HG03159 (cell line): ENCODE results near the gene ROR2.
A peak's percentile ranks its signal among the peaks of the same experiment; 100 is the strongest.

Experiments
- ATAC-seq: cut with Tn5 transposase; IDR thresholded peaks from one replicate; pipeline ENCODE4 v1.9.1; 2021; ENCODE audit warnings: mild to moderate bottlenecking, moderate library complexity; ENCODE audit not compliant: unreplicated experiment

ROR2 gene

DNA sequence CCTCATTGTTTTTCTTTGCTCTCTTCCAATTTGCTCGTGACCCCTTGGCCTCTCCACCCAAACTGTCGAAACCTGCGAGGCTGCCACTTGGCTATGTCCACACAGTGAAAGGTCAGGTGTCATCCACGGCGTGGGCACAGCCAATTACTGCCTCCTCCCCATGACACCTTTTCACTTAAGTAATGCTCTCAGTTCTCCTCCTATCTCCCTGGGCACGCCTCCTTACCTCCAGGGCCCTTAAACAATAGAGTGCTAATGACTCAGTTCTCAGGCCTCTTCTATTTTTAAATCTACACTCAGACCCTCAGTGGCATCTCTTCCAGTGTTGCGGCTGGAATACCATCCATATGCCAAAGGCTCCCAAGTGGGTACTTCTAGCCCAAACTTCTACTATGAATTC is 256.8 kb downstream of the ROR2 start:
- ATAC-seq = no peak

- no peak for ATAC-seq
Observed at GRCh38 chr9:91690540-91691249, 259.3 kb downstream of the ROR2 start.

- ATAC-seq = no peak
Observed at GRCh38 chr9:91689006-91689405, 261.0 kb downstream of the ROR2 start.

- no peak for ATAC-seq
Observed at GRCh38 chr9:91683269-91683668, 266.8 kb downstream of the ROR2 start.

GRCh38 chr9:91682806-91683205 is 267.2 kb downstream of the ROR2 start:
- ATAC-seq = no peak

GRCh38 chr9:91681461-91682305 is 268.3 kb downstream of the ROR2 start:
- peak; percentile 87 for ATAC-seq

DNA sequence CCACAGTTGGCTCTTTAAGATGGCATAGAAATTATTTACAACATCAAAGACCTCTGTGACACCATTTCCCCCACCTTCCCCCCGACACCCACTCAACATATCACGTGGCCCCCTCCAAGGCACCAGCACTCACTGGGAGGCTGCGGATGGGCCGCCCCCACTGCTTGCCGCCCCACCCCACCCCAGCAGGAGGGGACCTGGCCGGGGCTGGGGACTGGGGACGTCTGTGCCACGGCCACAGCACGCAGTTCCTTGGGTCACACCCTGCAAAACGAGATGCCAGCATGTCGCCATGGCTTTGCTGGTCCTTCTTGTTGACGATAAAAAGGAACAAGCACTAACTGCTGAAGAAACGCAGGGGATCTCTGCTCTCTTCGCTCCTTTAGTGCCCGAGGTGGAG is 269.0 kb downstream of the ROR2 start:
- ATAC-seq = no peak

DNA sequence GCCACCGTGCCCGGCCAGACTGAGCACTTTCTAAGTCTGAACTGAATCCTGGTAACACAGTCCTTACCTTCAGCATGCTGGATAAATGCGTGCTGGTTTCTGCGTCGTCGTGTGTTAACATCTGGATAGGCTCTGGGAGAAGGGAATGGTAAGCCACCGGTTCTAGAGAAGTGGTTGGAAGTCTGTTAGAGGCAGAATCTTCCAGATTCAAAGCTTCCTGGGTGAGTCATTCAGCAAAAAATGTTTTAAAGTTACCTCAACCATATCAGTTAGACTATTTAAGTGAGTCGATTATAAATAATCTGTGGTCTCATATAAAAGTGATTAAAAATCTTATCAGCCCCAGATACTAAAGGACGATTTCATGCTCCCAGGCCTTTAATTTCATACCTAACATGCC is 269.9 kb downstream of the ROR2 start:
- ATAC-seq = no peak

DNA sequence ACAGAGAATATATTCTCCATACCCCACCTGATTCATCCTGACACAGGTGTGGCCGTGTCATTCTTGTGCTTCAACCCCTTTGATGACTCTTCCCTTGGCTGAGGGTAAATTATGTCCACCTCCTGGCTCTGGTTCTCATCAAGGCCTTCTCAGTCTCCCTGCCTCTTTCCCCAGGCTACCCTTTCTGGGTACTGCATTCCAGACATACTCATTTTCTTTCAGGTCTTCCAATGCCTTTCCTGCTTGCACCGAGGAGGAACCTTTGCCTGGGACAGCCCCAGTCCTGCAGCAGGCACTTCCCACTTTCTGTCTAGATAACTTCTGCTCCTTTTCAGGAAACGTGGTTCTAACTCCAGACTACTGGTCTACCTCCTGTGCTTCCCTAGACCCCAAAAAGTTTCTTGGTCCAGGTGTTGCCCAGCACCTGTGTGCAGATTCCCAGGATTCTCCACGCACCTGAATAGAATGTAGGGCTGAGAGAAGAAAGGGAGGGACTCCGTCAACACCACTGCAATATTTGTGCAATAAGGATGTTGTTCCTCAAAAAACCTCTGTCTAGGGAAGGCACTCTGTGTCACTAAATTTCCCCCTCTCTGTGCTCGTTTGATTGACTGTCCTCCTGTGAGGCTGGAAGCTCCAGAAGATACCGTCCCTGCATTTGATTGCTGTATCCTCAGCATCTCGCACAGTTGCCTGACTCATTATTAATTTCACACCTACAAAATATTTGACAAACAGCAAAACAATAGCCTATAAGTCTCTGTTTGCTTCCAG is 271.0 kb downstream of the ROR2 start:
- no peak for ATAC-seq

GRCh38 chr9:91677822-91678436 is 272.1 kb downstream of the ROR2 start:
- ATAC-seq = no peak

- ATAC-seq = no peak
Observed at GRCh38 chr9:91677331-91677730, 272.7 kb downstream of the ROR2 start.

GRCh38 chr9:91676046-91676445 is 274.0 kb downstream of the ROR2 start:
- no peak for ATAC-seq

DNA sequence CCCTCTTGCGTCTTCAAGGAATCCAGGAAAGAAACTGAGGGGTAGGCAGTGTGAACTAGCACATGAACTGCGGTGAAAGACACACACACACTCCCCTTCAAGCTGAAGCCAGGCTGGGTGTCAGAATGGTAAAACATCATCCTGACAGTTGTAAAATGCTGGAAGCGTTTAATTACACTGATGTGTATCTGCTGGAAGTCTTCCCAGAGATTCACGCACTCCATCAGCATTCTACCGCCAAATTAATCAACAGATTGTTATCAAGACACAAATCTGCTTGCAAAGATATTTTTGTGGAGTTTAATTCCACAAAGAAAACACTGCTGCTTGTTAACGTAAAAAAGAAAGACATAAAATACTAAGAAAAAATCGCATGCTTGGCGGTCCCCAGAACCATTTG is 285.4 kb downstream of the ROR2 start:
- ATAC-seq = no peak

DNA sequence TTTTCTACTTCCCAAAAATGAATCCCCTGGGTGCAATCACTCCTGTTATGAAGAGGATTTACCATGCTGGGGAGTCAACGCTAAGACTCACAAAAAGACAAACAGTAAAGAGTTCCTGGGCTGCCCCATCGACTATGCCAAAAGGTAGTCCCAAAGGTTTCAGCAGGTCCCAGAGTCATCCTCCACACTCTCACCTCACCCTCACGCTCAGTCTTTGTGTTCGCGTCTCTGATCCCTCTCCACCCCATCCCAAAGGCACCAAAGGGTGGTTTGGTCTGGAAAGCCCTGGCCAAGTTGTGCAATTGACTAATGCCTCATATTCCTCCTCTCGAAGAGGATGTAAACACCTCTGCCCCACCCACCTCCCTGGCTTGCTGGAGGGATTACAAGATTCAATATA is 286.2 kb downstream of the ROR2 start:
- ATAC-seq = no peak

DNA sequence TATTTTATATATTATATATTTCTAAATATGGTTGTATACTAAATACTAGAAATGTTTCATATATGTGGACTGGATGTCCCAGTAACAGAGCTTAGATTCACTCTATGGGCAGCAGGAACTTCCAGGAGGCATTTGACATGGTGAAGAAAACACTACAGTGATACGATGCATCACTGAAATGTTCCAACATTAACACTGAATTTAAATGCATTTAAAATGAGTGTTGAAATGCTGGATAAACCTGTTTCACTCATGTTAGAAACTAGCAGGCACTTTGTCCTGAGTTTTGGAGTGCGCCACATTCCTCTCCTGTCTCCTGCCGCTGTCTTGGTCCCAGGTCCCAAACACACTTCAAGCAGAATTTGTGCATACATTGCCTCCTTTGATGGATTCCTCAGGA is 288.6 kb downstream of the ROR2 start:
- ATAC-seq = no peak

DNA sequence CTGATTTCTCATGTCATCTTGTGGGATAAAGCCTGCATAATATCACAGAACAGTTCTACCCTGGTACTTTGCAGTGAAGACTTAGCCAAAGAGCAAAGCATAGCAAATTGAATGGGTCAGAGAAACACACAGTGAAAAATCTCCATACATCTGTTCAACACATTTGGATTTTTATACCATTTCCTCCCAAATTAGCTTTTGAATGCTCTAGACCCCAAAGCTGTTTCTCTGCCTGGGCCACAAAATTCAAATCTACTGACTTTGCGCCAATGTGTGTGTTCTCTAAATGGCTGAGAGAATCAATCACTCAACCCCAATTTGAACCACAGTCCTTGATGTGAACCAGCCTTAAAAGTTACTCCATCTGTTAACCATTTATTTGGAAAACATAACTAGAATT is 289.5 kb downstream of the ROR2 start:
- no peak for ATAC-seq

- ATAC-seq = no peak
Observed at GRCh38 chr9:91659529-91660495, 290.2 kb downstream of the ROR2 start.

DNA sequence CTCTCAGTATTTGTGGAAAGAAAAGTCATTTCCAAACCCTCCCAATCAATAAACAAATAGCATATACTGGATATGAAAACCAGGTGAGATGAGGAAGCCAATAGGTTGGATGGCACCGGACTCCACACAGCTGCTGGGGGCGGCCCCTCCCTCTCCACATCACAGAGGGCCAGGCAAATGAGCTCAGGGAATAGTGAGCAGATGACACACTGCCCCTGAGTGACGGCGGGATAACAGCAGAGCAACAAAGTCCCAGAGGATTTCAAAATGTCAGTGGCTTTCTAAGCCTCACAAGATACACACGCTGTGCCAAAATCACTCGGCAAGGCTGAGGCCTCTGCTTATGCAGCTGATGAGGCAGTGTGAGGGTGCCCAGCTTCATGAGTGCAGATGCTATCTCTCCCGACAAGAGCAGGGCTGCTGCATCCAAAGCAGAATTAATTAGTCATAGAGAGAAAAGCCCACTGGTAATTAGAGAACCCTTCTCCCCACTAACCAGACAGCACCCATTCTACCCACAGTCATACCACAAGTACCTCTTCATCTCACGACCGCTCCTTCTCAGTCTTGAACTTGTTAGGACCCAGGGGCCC is 291.4 kb downstream of the ROR2 start:
- ATAC-seq = no peak

- ATAC-seq = no peak
Observed at GRCh38 chr9:91657501-91657900, 292.5 kb downstream of the ROR2 start.

GRCh38 chr9:91655658-91656057 is 294.4 kb downstream of the ROR2 start:
- no peak for ATAC-seq
